H1 (cell line): Measurements from ENCODE around the gene KDR. TPM values are rescaled to one million over a fixed set of nuclear protein-coding genes. Genes with fewer than 3 reads are reported as not detected.
A peak's percentile ranks its signal among the peaks of the same experiment; 100 is the strongest.

Experiments used
- ASH2L ChIP-seq: fragments of 200-600, 300-600 bp; sonication (generic); IDR thresholded peaks from one replicate; pipeline ENCODE4 v1.7.1; 2017; ENCODE audit warnings: low read length
- BACH1 ChIP-seq: IDR thresholded peaks from 2 replicates; pipeline ENCODE4 v1.6.1; 2012; ENCODE audit warnings: low read length, improper control_type of control experiment
- CBX8 ChIP-seq: fragments of 300-800, 300-1000 bp; sonication (generic); IDR thresholded peaks from 2 replicates; pipeline ENCODE4 v1.7.1; 2016; ENCODE audit warnings: low read depth, low read length, borderline replicate concordance
- CHD2 ChIP-seq: IDR thresholded peaks from 2 replicates; pipeline ENCODE4 v1.6.1; 2012; ENCODE audit warnings: low read length, improper control_type of control experiment
- EGR1 ChIP-seq: IDR thresholded peaks from 2 replicates; pipeline ENCODE4 v1.6.1; 2011; ENCODE audit warnings: low read depth, low read length, borderline replicate concordance
- EP300 ChIP-seq, 2 experiments: IDR thresholded peaks; 1 replicate in 1 of 2; 2 replicates in 1 of 2; pipeline ENCODE4 v1.6.1; 2011 to 2012; ENCODE audit warnings: low read depth in 2 of 2, low read length in 2 of 2, mild to moderate bottlenecking in 2 of 2, borderline replicate concordance in 1 of 2, inconsistent platforms in 1 of 2, moderate library complexity in 1 of 2
- HDAC2 ChIP-seq, 2 experiments: fragments of 300-600 bp in 1 of 2; sonication (generic) in 1 of 2; IDR thresholded peaks; 2 replicates each; pipeline ENCODE4 v1.6.1; 2011 to 2012; ENCODE audit warnings: low read depth in 2 of 2, low read length in 2 of 2, mild to moderate bottlenecking in 2 of 2, moderate library complexity in 2 of 2, borderline replicate concordance in 1 of 2, inconsistent platforms in 1 of 2
- HDAC6 ChIP-seq: IDR thresholded peaks from one replicate; pipeline ENCODE4 v1.7.1; 2012; ENCODE audit warnings: low read depth, mild to moderate bottlenecking, inconsistent platforms, low read length, moderate library complexity
- JUN ChIP-seq: IDR thresholded peaks from 2 replicates; pipeline ENCODE4 v1.6.1; 2011; ENCODE audit warnings: low read depth, mild to moderate bottlenecking, improper control_type of control experiment, low read length
- JUND ChIP-seq: IDR thresholded peaks from 2 replicates; pipeline ENCODE4 v1.6.1; 2011; ENCODE audit warnings: mild to moderate bottlenecking, improper control_type of control experiment, low read length
- MAFK ChIP-seq: IDR thresholded peaks from 2 replicates; pipeline ENCODE4 v1.6.1; 2012; ENCODE audit warnings: low read depth, mild to moderate bottlenecking, improper control_type of control experiment, low read length
- MAX ChIP-seq: IDR thresholded peaks from 2 replicates; pipeline ENCODE4 v1.6.1; 2012; ENCODE audit warnings: inconsistent platforms
- PHF8 ChIP-seq: fragments of 200-600 bp; sonication (generic); conservative IDR thresholded peaks from 2 replicates; pipeline ENCODE4 v1.7.1; 2012; ENCODE audit warnings: low read depth, mild to moderate bottlenecking, inconsistent platforms, low read length, moderate library complexity
- POU5F1 ChIP-seq: IDR thresholded peaks from 2 replicates; pipeline ENCODE4 v1.6.1; 2011; ENCODE audit warnings: low read depth, mild to moderate bottlenecking, low read length, moderate library complexity
- RBBP5 ChIP-seq: IDR thresholded peaks from 2 replicates; pipeline ENCODE4 v1.7.1; 2012; ENCODE audit warnings: low read depth, mild to moderate bottlenecking, inconsistent platforms, low read length, moderate library complexity, borderline replicate concordance
- RXRA ChIP-seq: IDR thresholded peaks from 2 replicates; pipeline ENCODE4 v1.6.1; 2011; ENCODE audit warnings: low read depth, mild to moderate bottlenecking, low read length, moderate library complexity; ENCODE audit not compliant: insufficient read depth
- SAP30 ChIP-seq: fragments of 300-600 bp; sonication (generic); IDR thresholded peaks from 2 replicates; pipeline ENCODE4 v1.7.1; 2012; ENCODE audit warnings: low read length, moderate library complexity, mild to moderate bottlenecking, inconsistent platforms; ENCODE audit not compliant: insufficient read depth, insufficient replicate concordance
- SIN3A ChIP-seq, 2 experiments: IDR thresholded peaks in 1 of 2; conservative IDR thresholded peaks in 1 of 2; 2 replicates each; pipeline ENCODE4 v1.6.1; 2011 to 2012; ENCODE audit warnings: low read length in 2 of 2, improper control_type of control experiment in 1 of 2, low read depth in 1 of 2, mild to moderate bottlenecking in 1 of 2
- SIRT6 ChIP-seq: IDR thresholded peaks from one replicate; pipeline ENCODE4 v1.7.1; 2012; ENCODE audit warnings: low read length, inconsistent platforms
- SP4 ChIP-seq: IDR thresholded peaks from 2 replicates; pipeline ENCODE4 v1.6.1; 2012; ENCODE audit warnings: low read length, inconsistent platforms
- SRF ChIP-seq: IDR thresholded peaks from 2 replicates; pipeline ENCODE4 v1.6.1; 2011; ENCODE audit warnings: mild to moderate bottlenecking, low read depth, low read length, moderate library complexity
- SUZ12 ChIP-seq: fragments of 200-600 bp; sonication (generic); IDR thresholded peaks from 2 replicates; pipeline ENCODE4 v1.6.1; 2012; ENCODE audit warnings: mild to moderate bottlenecking, inconsistent platforms, low read length, moderate library complexity, mixed read lengths
- TAF1 ChIP-seq: IDR thresholded peaks from 2 replicates; pipeline ENCODE4 v1.6.1; 2011; ENCODE audit warnings: mild to moderate bottlenecking, low read depth, low read length
- polyA plus RNA-seq, 7 experiments: library from polyadenylated mRNA; depleted of rRNA in 3 of 7; stranded (reverse) in 5 of 7; unstranded in 2 of 7; fragments of >200 nt in 5 of 7; fragments of 200-250 nt in 2 of 7; gene quantifications; 1 replicate in 5 of 7; 2 replicates in 1 of 7; 4 replicates in 1 of 7; pipeline versions ENCODE4 v1.2.1 to v1.2.3, GENCODE V29; 2011 to 2013; ENCODE audit warnings: missing spikeins in 2 of 7, mixed read lengths in 2 of 7
- total RNA-seq: library from RNA; stranded (reverse); fragmentation: NEBNext Ultra II Directional; extraction: Animal tissue kit (Norgen Biotek cat#: 25700); gene quantifications from 2 replicates; pipeline ENCODE4 v1.2.1, GENCODE V29; 2021
- TF ChIP-seq, protein P1 (sequence below): IDR thresholded peaks from 2 replicates; pipeline ENCODE4 v1.6.1; 2011; ENCODE audit warnings: low read length, improper control_type of control experiment

Gene KDR
- total and polyA plus RNA-seq, 2 of the 8 experiments (the other 6 are each of a cell fraction or from before 2014, with no cell fraction given) = 69.3 to 106 TPM

- 0 out of 2 replicates have a peak, but pooled peaks have one; percentile 13 for TF ChIP-seq MAX
- TF ChIP-seq SIRT6 = no peak
- peak in 1 of 2 experiments; percentile 7; a peak in 1 of 4 replicates for TF ChIP-seq HDAC2 (IDR thresholded peaks at IDR 0.05; ENCODE audit: borderline replicate concordance in 1 of 2, low read depth in 2 of 2, low read length in 2 of 2)
- TF ChIP-seq POU5F1 = peak; percentile 57; the same call in 1 of the 2 replicates
- TF ChIP-seq JUND = no peak
- TF ChIP-seq MAFK = peak; percentile 7; the same call in 1 of the 2 replicates
- TF ChIP-seq ASH2L = peak; percentile 34
- no peak for TF ChIP-seq BACH1
- no peak for TF ChIP-seq PHF8
- TF ChIP-seq, protein P1, sequence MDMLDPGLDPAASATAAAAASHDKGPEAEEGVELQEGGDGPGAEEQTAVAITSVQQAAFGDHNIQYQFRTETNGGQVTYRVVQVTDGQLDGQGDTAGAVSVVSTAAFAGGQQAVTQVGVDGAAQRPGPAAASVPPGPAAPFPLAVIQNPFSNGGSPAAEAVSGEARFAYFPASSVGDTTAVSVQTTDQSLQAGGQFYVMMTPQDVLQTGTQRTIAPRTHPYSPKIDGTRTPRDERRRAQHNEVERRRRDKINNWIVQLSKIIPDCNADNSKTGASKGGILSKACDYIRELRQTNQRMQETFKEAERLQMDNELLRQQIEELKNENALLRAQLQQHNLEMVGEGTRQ = no peak
- no peak for TF ChIP-seq JUN
- TF ChIP-seq TAF1 = no peak
- no peak for TF ChIP-seq SRF
- no peak for TF ChIP-seq CBX8
- no peak for TF ChIP-seq SAP30
- no peak for TF ChIP-seq SP4
- no peak for TF ChIP-seq RBBP5
- peak in 1 of 2 experiments; percentile 39; a peak in 1 of 4 replicates for TF ChIP-seq SIN3A (conservative IDR thresholded peaks at IDR 0.05 in 1 of 2, IDR thresholded peaks at IDR 0.05 in 1 of 2; ENCODE audit: low read depth in 1 of 2, low read length in 2 of 2)
- TF ChIP-seq SUZ12 = no peak
- 0 out of 2 replicates have a peak, but pooled peaks have one; percentile 17 for TF ChIP-seq CHD2
- no peak for TF ChIP-seq RXRA
- peak in 1 of 2 experiments; percentile 78; a peak in 1 of 3 replicates for TF ChIP-seq EP300 (IDR thresholded peaks at IDR 0.05; ENCODE audit: borderline replicate concordance in 1 of 2, low read depth in 2 of 2, low read length in 2 of 2)
- no peak for TF ChIP-seq HDAC6
- no peak for TF ChIP-seq EGR1
Observed at GRCh38 chr4:55132775-55133174, 7.4 kb upstream of the KDR start (continued).
